ENCODE results near the gene RASSF5.

RASSF5 gene

DNA sequence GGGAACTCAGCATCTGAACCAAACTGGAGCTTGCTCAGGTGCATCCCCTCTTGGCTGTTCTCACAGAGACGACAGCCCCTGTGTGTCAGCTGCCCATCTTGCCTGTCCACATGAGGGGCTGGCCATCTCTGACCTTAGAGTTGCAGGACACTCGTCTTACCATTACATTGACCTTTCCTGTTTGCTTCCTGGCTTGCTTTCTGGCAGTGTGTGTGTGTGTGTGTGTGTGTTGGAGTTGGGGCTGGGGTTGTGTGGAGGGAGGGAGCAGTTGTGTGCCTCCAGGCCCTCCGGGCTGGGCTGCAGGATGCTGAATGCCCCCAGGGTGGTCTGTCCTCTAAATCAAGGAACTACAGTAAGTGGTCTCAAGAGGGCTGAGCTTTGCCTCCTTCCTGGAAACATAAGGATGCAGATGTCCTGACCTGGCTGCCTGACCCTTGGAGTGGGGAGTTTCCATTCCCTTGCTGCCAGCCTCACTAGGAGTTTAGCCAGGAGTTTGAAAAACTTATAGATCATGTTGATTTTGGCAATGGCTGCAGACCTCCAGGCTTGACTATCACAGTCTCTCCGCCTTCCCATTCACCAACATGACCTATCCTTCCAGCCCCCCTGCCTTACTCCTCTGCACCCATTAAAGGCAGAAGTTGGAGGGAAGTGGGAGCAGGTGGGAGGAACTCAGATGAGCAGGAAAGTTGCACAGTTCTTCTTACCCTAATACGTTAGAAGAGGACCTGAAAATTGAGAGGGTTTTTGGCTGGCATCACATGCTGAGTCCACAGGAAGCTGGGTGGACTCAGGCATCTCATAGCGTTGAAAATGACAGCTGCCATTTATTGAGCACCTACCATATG is 19.0 kb downstream of the RASSF5 start:
- TF ChIP-seq GATA2 (IDR thresholded peaks at IDR 0.05; ENCODE audit: low read depth, low read length) (no peak), GATA3 (IDR thresholded peaks at IDR 0.05; ENCODE audit: low read depth, low read length) (no peak)

DNA sequence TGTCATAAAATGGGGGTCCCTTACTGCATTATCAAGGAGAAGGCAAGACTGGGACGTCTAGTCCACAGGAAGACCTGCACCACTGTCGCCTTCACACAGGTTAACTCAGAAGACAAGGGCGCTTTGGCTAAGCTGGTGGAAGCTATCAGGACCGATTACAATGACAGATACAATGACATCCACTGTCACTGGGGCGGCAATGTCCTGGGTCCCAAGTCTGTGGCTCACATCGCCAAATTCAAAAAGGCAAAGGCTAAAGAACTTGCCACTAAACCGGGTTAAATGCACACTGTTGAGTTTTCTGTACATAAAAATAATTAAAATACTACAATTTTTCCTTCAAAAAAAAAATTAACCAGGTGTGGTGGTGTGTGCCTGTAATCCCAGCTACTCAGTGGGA is 22.1 kb downstream of the RASSF5 start:
- TF ChIP-seq GATA2 (IDR thresholded peaks at IDR 0.05; ENCODE audit: low read depth, low read length), result no peak
- no peak for TF ChIP-seq GATA3 (IDR thresholded peaks at IDR 0.05; ENCODE audit: low read depth, low read length)

DNA sequence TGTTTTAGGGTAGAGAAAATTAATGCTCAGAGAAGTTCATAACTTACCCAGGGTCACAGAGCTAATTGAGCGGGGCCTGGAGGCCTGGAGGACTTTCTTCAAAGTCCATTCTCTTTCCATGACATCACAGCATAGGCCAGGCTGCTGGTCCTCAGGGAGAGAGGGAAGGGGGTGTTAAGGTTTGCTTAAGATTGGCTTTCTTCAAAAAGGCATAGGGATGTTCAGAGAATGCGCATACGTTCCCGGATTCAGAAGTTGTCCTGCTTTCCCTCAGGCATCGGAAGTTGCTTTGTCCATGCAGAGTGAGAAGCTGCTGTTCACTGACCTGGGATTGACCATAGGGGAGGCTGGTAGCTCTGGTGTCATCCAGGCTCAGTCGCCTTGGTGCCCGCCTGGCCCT is 25.0 kb downstream of the RASSF5 start:
- TF ChIP-seq GATA3 (IDR thresholded peaks at IDR 0.05; ENCODE audit: low read depth, low read length), result no peak
- no peak for TF ChIP-seq GATA2 (IDR thresholded peaks at IDR 0.05; ENCODE audit: low read depth, low read length)

DNA sequence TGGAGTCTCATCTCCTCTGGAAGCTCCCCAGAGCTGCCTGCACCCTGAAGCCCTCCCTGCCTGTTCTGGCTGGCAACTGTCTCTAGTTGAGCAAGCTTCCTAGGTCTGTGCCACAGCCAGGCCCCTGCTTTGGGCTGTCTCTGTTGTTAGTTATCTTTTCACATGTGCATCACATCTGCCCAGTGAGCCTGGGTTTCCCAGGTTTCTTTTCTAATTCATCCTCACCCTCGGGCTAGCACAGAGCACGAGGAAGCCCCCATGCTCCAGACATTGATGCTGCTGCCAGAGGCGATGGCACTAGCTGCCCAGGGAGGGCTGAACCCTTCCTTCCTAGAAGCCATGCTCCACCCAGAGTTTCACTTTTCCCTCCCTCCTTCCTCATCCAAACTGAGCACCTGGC is 27.2 kb downstream of the RASSF5 start:
- peak; percentile 62 for TF ChIP-seq GATA2 (IDR thresholded peaks at IDR 0.05; ENCODE audit: low read depth, low read length)
- TF ChIP-seq GATA3 (IDR thresholded peaks at IDR 0.05; ENCODE audit: low read depth, low read length), result no peak

DNA sequence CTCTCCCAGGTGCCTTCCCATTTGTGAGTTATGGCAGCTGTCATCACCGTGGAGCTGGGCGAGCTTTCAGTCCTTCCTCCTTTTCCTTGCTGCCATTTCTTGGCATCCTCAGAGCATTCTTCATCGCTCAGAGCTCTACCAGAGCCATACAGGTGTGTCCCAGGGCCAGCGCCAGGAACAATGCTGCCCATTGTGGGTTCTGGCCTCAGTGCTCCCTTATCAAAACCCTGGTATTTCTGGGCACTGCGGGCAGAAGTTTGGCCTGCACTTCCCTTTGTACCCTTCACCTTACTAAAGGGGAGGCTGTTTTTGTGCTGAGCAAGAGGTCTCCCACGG is 28.5 kb downstream of the RASSF5 start:
- TF ChIP-seq GATA2 (IDR thresholded peaks at IDR 0.05; ENCODE audit: low read depth, low read length) (no peak), GATA3 (IDR thresholded peaks at IDR 0.05; ENCODE audit: low read depth, low read length) (no peak)

DNA sequence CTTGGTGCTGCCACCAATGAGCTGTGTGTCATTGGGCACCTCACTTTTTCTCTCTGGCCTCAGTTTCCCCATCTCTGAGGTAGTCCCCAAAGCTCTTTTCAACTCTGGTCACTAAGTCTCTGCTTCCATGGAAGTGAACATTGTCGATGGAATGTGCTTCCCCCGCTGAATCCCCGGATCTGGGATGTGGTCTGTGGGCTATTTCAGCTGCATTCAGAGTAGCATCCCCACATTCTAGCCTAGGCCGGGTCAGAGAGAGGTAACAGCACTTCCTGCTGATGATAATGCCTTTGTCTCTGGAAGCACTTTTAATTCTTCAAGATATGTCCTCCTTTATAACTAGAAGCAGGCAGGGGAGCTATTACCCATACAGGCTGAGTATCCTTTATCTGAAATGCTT is 29.8 kb downstream of the RASSF5 start:
- TF ChIP-seq GATA2 (IDR thresholded peaks at IDR 0.05; ENCODE audit: low read depth, low read length) (no peak), GATA3 (IDR thresholded peaks at IDR 0.05; ENCODE audit: low read depth, low read length) (no peak)

DNA sequence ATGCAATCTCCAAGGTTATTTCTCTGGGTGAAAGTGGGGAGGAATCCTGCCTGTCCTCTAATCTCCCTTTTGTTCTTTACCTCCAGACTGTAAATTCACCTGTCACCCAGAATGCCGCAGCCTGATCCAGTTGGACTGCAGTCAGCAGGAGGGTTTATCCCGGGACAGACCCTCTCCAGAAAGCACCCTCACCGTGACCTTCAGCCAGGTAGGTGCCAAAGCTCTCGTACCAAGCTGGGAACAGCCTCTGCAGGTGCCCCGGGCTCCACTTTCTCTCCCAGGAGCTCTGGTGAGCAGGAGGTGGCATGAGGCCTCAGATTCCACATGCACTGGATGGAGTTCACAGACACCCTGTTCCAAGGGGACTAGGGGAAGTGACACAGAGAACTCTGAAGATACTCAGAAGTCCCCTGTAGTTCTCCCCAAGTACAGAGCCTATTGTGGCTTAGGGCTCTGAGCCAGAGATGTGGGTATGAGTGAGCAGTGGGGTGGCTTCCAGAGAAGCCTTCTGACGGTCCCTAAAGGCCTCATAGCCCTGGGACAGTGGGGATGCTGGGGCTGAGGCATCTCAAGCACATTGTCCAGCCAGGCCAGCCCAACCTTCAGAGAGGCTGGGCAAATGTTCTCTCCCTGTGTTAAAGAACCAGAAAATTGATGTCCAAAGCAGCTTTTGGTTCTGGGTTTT is 30.9 kb downstream of the RASSF5 start:
- TF ChIP-seq GATA3 (IDR thresholded peaks at IDR 0.05; ENCODE audit: low read depth, low read length), result no peak
- TF ChIP-seq GATA2 (IDR thresholded peaks at IDR 0.05; ENCODE audit: low read depth, low read length), result no peak

DNA sequence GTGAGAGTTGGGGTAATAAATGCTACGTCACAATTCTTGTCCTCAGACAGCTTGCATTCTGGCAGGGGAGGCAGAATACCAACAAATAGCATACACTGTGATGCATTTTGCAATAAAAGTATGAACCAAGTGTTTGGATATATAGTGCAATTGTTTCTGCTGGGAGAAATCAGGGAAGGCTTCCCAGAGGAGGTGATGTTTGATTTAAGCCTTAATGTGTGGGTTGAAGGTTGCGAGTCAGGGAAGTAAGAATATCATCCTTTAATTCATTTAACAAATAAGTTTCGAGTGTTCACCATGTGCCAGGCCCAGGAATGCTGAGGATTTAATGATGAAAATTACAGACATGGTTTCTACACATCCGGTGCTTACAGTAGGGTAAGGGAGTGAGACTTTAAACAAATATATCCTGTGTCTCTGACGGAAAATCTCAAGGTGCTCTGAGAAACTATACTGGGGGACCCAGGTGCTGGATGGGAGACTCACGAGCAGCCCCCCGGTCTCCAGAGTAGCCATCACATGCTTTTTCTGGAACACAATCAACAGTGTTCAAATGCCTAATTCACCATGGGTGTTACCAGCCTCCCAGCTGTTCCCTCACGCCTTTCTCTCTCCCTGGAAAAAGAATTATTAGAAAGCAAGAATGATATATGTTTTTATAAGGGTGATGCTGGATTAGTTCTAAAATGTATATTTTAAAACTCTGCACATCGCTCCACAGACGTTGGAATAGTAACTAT is 31.7 kb downstream of the RASSF5 start:
- no peak for TF ChIP-seq GATA2 (IDR thresholded peaks at IDR 0.05; ENCODE audit: low read depth, low read length)
- no peak for TF ChIP-seq GATA3 (IDR thresholded peaks at IDR 0.05; ENCODE audit: low read depth, low read length)

DNA sequence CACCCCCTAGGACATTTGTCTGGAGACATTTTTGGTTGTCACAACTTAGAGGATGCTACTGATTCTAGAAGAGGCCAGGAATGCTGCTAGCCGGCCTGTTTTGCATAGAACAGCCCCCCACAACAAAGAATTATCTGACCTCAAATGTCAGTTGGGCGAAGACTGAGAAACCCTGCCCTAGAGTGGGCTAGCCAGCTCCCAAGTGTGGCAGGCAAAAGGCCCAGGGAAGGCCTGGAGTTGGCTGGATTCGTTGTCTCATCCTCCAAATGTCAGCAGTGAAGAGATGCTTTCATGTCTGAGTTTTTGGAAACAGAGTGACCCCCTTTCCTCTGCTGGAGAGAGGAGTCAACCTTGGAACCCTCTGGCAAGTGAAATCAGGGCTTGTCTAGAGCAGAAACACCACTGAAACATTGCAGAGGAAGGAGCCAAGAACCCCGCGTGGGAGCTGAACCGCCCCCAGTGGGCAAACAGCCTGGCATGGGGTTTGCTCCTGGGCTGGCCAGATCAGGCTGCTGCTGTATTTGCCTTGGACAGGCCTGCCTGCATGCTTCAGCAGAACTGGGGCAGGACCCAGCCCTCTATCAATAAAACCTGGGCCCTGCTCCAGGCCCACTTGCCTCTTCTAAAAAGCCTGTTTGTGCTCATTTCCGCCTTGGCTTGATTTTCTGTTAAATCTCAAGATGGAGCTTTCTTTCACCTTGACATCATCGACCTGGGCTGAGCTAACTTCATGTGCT is 32.9 kb downstream of the RASSF5 start:
- TF ChIP-seq GATA2 (IDR thresholded peaks at IDR 0.05; ENCODE audit: low read depth, low read length) (no peak), GATA3 (IDR thresholded peaks at IDR 0.05; ENCODE audit: low read depth, low read length) (no peak)

DNA sequence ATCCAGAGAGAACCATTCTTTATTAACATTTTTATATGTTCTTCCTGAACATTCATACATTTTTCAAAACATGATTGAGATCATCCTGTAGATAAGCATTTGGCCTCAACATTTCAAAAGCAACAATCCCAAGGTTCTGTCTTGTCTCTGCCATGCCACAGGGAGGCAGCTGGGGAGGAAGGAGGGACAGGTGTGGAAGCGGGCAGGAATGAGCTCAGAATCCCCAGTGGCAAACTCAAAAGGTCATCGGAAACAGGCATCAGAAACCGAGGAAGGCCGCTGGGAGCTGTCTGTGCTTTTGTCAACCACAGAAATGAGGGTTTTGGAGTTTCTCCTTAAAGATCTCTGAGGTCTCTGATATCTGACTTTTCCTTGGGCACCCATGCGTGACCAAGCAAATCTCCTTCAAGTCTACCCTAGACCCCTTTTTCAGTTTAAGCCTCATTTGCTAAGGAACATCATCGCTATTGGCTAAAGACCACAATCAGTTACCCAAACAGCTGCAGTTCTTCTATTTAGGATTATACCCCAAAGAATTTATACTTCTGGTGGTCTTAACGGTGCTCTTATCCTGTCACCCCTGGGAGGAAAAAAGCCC is 34.0 kb downstream of the RASSF5 start:
- TF ChIP-seq GATA2 (IDR thresholded peaks at IDR 0.05; ENCODE audit: low read depth, low read length) (no peak), GATA3 (IDR thresholded peaks at IDR 0.05; ENCODE audit: low read depth, low read length) (no peak)

DNA sequence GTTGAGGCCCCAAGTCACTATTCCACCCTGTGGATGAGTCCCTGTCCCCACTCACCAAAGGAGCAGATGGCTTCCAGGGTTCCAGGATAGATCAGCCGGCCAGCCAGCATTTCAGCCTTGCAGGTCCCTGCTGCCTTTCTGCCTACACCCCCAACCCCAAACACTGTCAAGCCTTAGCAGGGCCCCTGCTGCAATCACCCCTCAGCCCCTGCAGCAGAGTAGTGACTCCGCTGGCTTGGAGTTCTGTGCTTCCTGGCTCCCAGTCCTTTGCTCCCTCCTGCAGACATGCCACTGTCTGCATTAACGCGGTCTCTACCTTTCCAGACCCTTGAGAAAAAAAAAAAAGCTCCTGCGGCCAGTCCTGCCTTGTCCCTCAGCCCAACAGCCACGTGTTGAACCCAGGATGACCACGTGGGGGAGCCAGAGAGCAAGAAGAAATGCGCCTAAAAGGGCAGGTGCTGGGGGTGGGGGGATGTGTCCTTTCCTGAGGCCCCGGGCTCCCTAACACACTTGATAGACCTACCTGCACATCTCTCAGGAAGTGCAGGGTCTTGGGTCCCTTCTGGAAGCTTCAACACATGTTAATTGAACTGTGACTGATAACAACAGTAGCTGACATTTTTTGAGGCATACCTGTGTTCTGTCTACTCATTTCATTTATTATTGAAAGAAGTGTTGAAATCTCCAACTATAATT is 37.4 kb downstream of the RASSF5 start:
- TF ChIP-seq GATA2 (IDR thresholded peaks at IDR 0.05; ENCODE audit: low read depth, low read length), result no peak
- TF ChIP-seq GATA3 (IDR thresholded peaks at IDR 0.05; ENCODE audit: low read depth, low read length), result no peak

DNA sequence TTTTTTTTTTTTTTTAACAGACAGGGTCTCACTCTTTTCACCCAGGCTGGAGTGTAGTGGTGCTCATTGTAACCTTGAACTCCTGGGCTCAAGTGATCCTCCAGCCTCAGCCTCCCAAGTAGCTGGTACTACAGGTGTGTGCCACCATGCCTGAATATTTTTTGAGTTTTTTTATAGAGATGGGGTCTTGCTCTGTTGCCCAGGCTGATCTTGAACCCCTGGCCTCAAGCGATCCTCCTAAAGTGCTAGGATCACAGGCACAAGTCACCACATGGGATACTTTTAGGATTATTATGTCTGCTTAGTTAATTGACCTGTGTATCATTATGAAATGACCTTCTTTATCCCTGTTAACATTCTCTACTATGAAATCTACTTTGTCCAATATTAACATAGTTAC is 38.0 kb downstream of the RASSF5 start:
- TF ChIP-seq GATA3 (IDR thresholded peaks at IDR 0.05; ENCODE audit: low read depth, low read length) (no peak), GATA2 (IDR thresholded peaks at IDR 0.05; ENCODE audit: low read depth, low read length) (no peak)

DNA sequence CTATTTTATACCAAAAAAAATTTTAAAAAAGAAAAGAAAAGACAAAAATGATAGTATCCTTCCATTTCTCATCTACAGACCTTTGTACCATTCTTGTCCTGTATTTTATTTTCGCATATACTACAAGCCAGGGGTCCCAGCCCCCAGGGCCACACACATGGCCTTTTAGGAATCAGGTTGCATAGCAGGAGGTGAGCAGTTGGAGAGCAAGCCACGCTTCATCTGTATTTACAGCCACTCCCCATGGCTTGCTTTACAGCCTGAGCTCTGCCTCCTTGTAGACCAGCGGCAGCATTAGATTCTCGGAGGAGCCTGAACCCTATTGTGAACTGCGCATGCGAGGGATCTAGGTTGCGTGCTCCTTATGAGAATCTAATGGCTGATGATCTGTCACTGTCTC is 39.8 kb downstream of the RASSF5 start:
- no peak for TF ChIP-seq GATA2 (IDR thresholded peaks at IDR 0.05; ENCODE audit: low read depth, low read length)
- TF ChIP-seq GATA3 (IDR thresholded peaks at IDR 0.05; ENCODE audit: low read depth, low read length), result no peak

All from SH-SY5Y (cell line).